Mesothelial cell of epicardium (in vitro differentiated cells): ENCODE data around the gene GPRIN2. TPM values are rescaled to one million over a fixed set of nuclear protein-coding genes. Genes with fewer than 3 reads are reported as not detected.
A peak's percentile ranks its signal among the peaks of the same experiment; 100 is the strongest.

Experiments used
- DNase-seq, 2 experiments: peaks; one replicate each; pipeline ENCODE4 v3.0.0; 2021; ENCODE audit warnings: low spot score in 2 of 2; ENCODE audit not compliant: unreplicated experiment in 2 of 2
- H3K27ac Mint-ChIP-seq: 2 replicates; pipeline ENCODE4 v1.8.0; 2021; ENCODE audit warnings: mixed read lengths
- H3K27me3 Mint-ChIP-seq: 2 replicates; pipeline ENCODE4 v1.8.0; 2021; ENCODE audit warnings: low read depth, mixed read lengths
- H3K36me3 Mint-ChIP-seq: 2 replicates; pipeline ENCODE4 v1.8.0; 2021; ENCODE audit warnings: mixed read lengths
- H3K4me1 Mint-ChIP-seq: 2 replicates; pipeline ENCODE4 v1.8.0; 2021; ENCODE audit warnings: mixed read lengths
- H3K4me3 Mint-ChIP-seq: 2 replicates; pipeline ENCODE4 v1.8.0; 2021; ENCODE audit warnings: mild to moderate bottlenecking, moderate library complexity, mixed read lengths
- H3K9me3 Mint-ChIP-seq: 2 replicates; pipeline ENCODE4 v1.8.0; 2021; ENCODE audit warnings: mixed read lengths
- CTCF ChIP-seq: fragments of 200-600 bp; sonication (generic); IDR thresholded peaks from one replicate; pipeline ENCODE4 v1.5.0; 2021; ENCODE audit warnings: antibody characterized with exemption; ENCODE audit not compliant: unreplicated experiment
- total RNA-seq: library from RNA; stranded (reverse); gene quantifications from 3 replicates; pipeline ENCODE4 v1.2.1, GENCODE V29; 2021

GPRIN2 gene
- total RNA-seq, 1 donor from 2014 or later = 19.6 TPM

GRCh38 chr10:46557319-46558121 lies 1.1 kb upstream of the GPRIN2 start:
- TF ChIP-seq CTCF = no peak
- Mint-ChIP-seq H3K4me3 (peak overlapping the region; percentile 81), H3K4me1 (peaks cover 8% of the 10 kb centered on the region), H3K9me3 (no peaks in the 10 kb centered on the region), H3K27ac (peak overlapping the region; percentile 14), H3K36me3 (no peaks in the 10 kb centered on the region), H3K27me3 (peaks cover 6% of the 10 kb centered on the region)
- DNase-seq = peak; percentile 31 to 47

GRCh38 chr10:46555713-46556514 lies 544 bp downstream of the GPRIN2 start:
- Mint-ChIP-seq H3K36me3 (no peaks in the 10 kb centered on the region), H3K4me1 (peaks cover 8% of the 10 kb centered on the region), H3K4me3 (no peak overlapping the region), H3K27me3 (peaks cover 6% of the 10 kb centered on the region), H3K27ac (no peak overlapping the region), H3K9me3 (no peaks in the 10 kb centered on the region)
- peak; percentile 35 to 69 for DNase-seq
- TF ChIP-seq CTCF = no peak

- H3K9me3 Mint-ChIP-seq = no peaks in the 10 kb centered on the region
- DNase-seq = peak in 1 of 2 experiments; percentile 50
- no peaks in the 10 kb centered on the region for H3K36me3 Mint-ChIP-seq
- no peak overlapping the region for H3K4me3 Mint-ChIP-seq
- peaks cover 8% of the 10 kb centered on the region for H3K4me1 Mint-ChIP-seq
- no peak for TF ChIP-seq CTCF
- H3K27ac Mint-ChIP-seq = no peak overlapping the region
- H3K27me3 Mint-ChIP-seq = peaks cover 6% of the 10 kb centered on the region
Observed at GRCh38 chr10:46555366-46555712, 1.1 kb downstream of the GPRIN2 start.

- no peak for TF ChIP-seq CTCF
- H3K27ac Mint-ChIP-seq = no peak overlapping the region
- no peak for DNase-seq
- no peaks in the 10 kb centered on the region for H3K9me3 Mint-ChIP-seq
- peaks cover 6% of the 10 kb centered on the region for H3K27me3 Mint-ChIP-seq
- H3K4me3 Mint-ChIP-seq = no peak overlapping the region
- no peaks in the 10 kb centered on the region for H3K36me3 Mint-ChIP-seq
- H3K4me1 Mint-ChIP-seq = peaks cover 8% of the 10 kb centered on the region
Observed at GRCh38 chr10:46554166-46554781, 2.2 kb downstream of the GPRIN2 start.

GRCh38 chr10:46553238-46554049 lies 3.0 kb downstream of the GPRIN2 start:
- peak; percentile 18 to 39 for DNase-seq
- Mint-ChIP-seq H3K9me3 (no peaks in the 10 kb centered on the region), H3K4me3 (no peak overlapping the region), H3K27ac (no peak overlapping the region), H3K27me3 (peaks cover 6% of the 10 kb centered on the region), H3K36me3 (no peaks in the 10 kb centered on the region), H3K4me1 (peaks cover 8% of the 10 kb centered on the region)
- no peak for TF ChIP-seq CTCF
